GM19351 (cell line): ENCODE data around the gene CNKSR3.
"Not testable (repeated sequence)": the region's sequence is repeated elsewhere in the genome, so short reads cannot be mapped to it uniquely, and the experiment has no call there.

Experiments used
- ATAC-seq: cut with Tn5 transposase; IDR thresholded peaks from one replicate; pipeline ENCODE4 v1.9.1; 2021; ENCODE audit warnings: mild to moderate bottlenecking, moderate library complexity; ENCODE audit not compliant: unreplicated experiment

The CNKSR3 gene

GRCh38 chr6:154529957-154530356 lies 19.5 kb upstream of the CNKSR3 start:
- no peak for ATAC-seq

GRCh38 chr6:154528310-154528915 lies 17.9 kb upstream of the CNKSR3 start:
- no peak for ATAC-seq

GRCh38 chr6:154526996-154527395 lies 16.5 kb upstream of the CNKSR3 start:
- no peak for ATAC-seq

- ATAC-seq = no peak
Observed at GRCh38 chr6:154522576-154522975, 12.1 kb upstream of the CNKSR3 start.

GRCh38 chr6:154521412-154521811 lies 10.9 kb upstream of the CNKSR3 start:
- ATAC-seq = no peak

- no peak for ATAC-seq
Observed at GRCh38 chr6:154520280-154520679, 9.8 kb upstream of the CNKSR3 start.

- ATAC-seq = no peak
Observed at GRCh38 chr6:154518396-154518795, 7.9 kb upstream of the CNKSR3 start.

GRCh38 chr6:154516276-154516675 lies 5.8 kb upstream of the CNKSR3 start:
- ATAC-seq = no peak

- ATAC-seq = no peak
Observed at GRCh38 chr6:154515826-154516225, 5.3 kb upstream of the CNKSR3 start.

GRCh38 chr6:154515076-154515475 lies 4.6 kb upstream of the CNKSR3 start:
- not testable (repeated sequence) for ATAC-seq

GRCh38 chr6:154514481-154514880 lies 4.0 kb upstream of the CNKSR3 start:
- ATAC-seq = no peak

- ATAC-seq = no peak
Observed at GRCh38 chr6:154513601-154514320, 3.3 kb upstream of the CNKSR3 start.

- ATAC-seq = no peak
Observed at GRCh38 chr6:154512201-154512600, 1.7 kb upstream of the CNKSR3 start.

- ATAC-seq = no peak
Observed at GRCh38 chr6:154511791-154512190, 1.3 kb upstream of the CNKSR3 start.

GRCh38 chr6:154509421-154510143 lies 903 bp downstream of the CNKSR3 start:
- ATAC-seq = peak; percentile 36

GRCh38 chr6:154508573-154509375 lies 1.7 kb downstream of the CNKSR3 start:
- no peak for ATAC-seq

GRCh38 chr6:154506991-154507898 lies 3.2 kb downstream of the CNKSR3 start:
- ATAC-seq = no peak

GRCh38 chr6:154506582-154506981 lies 3.9 kb downstream of the CNKSR3 start:
- ATAC-seq = no peak

- no peak for ATAC-seq
Observed at GRCh38 chr6:154506108-154506507, 4.4 kb downstream of the CNKSR3 start.

- no peak for ATAC-seq
Observed at GRCh38 chr6:154504865-154505449, 5.5 kb downstream of the CNKSR3 start.
